HepG2 (cell line): Measurements from ENCODE around the gene MMP23B. TPM values are rescaled to one million over a fixed set of nuclear protein-coding genes. Genes with fewer than 3 reads are reported as not detected.

Experiments used
- ATAC-seq: fragments of 200-7000 bp; cut with Tn5 transposase; 3 replicates; pipeline ENCODE4 v1.9.1; 2020; ENCODE audit warnings: mild to moderate bottlenecking, moderate library complexity
- BruUV-seq: library from RNA; stranded (reverse); fragments of 400-500 nt; replicated peaks from 2 replicates; lab custom pipeline; 2021; lab: Mats Ljungman, UMichigan
- CTCF ChIA-PET: fragments of 300-600 bp; formaldehyde crosslinking; extraction: SDS; loops from one replicate; lab custom pipeline; 2021; ENCODE audit warnings: low total read pairs, inconsistent platforms, low intra/inter-chr PET ratio; lab: Yijun Ruan, JAX
- POLR2A ChIA-PET: fragments of 350-600 bp; sonication (Branson Sonifier 250); formaldehyde crosslinking; loops from one replicate; lab custom pipeline; 2020; ENCODE audit warnings: antibody characterized with exemption, inconsistent platforms; lab: Yijun Ruan, JAX
- DNase-seq: peaks from one replicate; pipeline ENCODE4 v3.0.0-alpha.2; 2015; ENCODE audit warnings: low spot score
- FAIRE-seq: peaks from 3 replicates; lab custom pipeline; 2011; peaks lifted over from hg19 to GRCh38; lab: Jason Lieb, UNC
- H2AFZ ChIP-seq: one replicate; pipeline ENCODE4 v1.6.1; 2011; ENCODE audit warnings: low read length, inconsistent platforms
- H3K27ac ChIP-seq: fragments of 300-600 bp; 3 replicates; pipeline ENCODE4 v1.8.0; 2011; ENCODE audit warnings: mixed run types, mild to moderate bottlenecking, mixed read lengths, low read length, inconsistent platforms; ENCODE audit not compliant: insufficient read depth; ENCODE audit errors: extremely low read length
- H3K27me3 ChIP-seq, 2 experiments: fragments of 200-600 bp in 1 of 2; 2 replicates in 1 of 2; 3 replicates in 1 of 2; pipeline versions ENCODE4 v1.6.0 to v1.8.0; 2011; ENCODE audit warnings: low read length in 2 of 2, mild to moderate bottlenecking in 2 of 2, moderate library complexity in 2 of 2, inconsistent platforms in 1 of 2; ENCODE audit not compliant: insufficient read depth in 2 of 2, control insufficient read depth in 1 of 2
- H3K36me3 ChIP-seq, 2 experiments: fragments of 200-600 bp in 1 of 2; replicated peaks in 1 of 2; 2 replicates in 1 of 2; 3 replicates in 1 of 2; pipeline versions ENCODE4 v1.5.1 to v1.8.0; 2011; ENCODE audit warnings: low read length in 2 of 2, inconsistent platforms in 1 of 2; ENCODE audit not compliant: insufficient read depth in 2 of 2, control insufficient read depth in 1 of 2
- H3K4me1 ChIP-seq: 2 replicates; pipeline ENCODE4 v1.5.1; 2012; ENCODE audit warnings: low read length, inconsistent platforms; ENCODE audit not compliant: insufficient read depth
- H3K4me2 ChIP-seq: 2 replicates; pipeline ENCODE4 v1.6.0; 2011; ENCODE audit warnings: low read depth, low read length, inconsistent platforms
- H3K4me3 ChIP-seq, 3 experiments: fragments of 200-600 bp in 1 of 3; sonication (generic), shearing (Covaris generic) in 1 of 3; replicated peaks in 1 of 3; 2 replicates each; pipeline ENCODE4 v1.5.1; 2011 to 2016; ENCODE audit warnings: low read length in 3 of 3, inconsistent platforms in 2 of 3, low read depth in 2 of 3, mild to moderate bottlenecking in 2 of 3, control low read depth in 1 of 3, mixed read lengths in 1 of 3; ENCODE audit not compliant: insufficient read depth in 1 of 3
- H3K79me2 ChIP-seq: one replicate; pipeline ENCODE4 v1.6.1; 2011; ENCODE audit warnings: low read length, inconsistent platforms; ENCODE audit not compliant: insufficient read depth
- H3K9ac ChIP-seq: 2 replicates; pipeline ENCODE4 v1.6.0; 2011; ENCODE audit warnings: mild to moderate bottlenecking, low read depth, low read length, inconsistent platforms; ENCODE audit not compliant: insufficient read depth
- H3K9me3 ChIP-seq: 2 replicates; pipeline ENCODE4 v1.5.1; 2012; ENCODE audit warnings: mild to moderate bottlenecking, low read length
- H4K20me1 ChIP-seq: 2 replicates; pipeline ENCODE4 v1.6.0; 2011; ENCODE audit warnings: inconsistent platforms, mild to moderate bottlenecking, low read length, moderate library complexity; ENCODE audit not compliant: insufficient read depth
- CAMTA2 ChIP-seq: sonication (generic); formaldehyde crosslinking; IDR thresholded peaks from 2 replicates; pipeline ENCODE4 v1.4.0; 2020; ENCODE audit warnings: mild to moderate bottlenecking, missing genetic modification reagents, borderline replicate concordance
- HNRNPUL1 ChIP-seq: fragments of 200-400 bp; formaldehyde crosslinking; IDR thresholded peaks from 2 replicates; pipeline ENCODE4 v1.6.1; 2017; ENCODE audit warnings: low read depth, mild to moderate bottlenecking, low read length, moderate library complexity
- NFKBIZ ChIP-seq: IDR thresholded peaks from 2 replicates; pipeline ENCODE4 v1.6.1; 2018; ENCODE audit warnings: missing genetic modification reagents, missing compliant biosample characterization
- PPARG ChIP-seq: conservative IDR thresholded peaks from 2 replicates; pipeline ENCODE4 v1.6.1; 2016; ENCODE audit warnings: missing biosample characterization, missing genetic modification reagents
- TBX3 ChIP-seq: fragments of 450-650 bp; IDR thresholded peaks from 2 replicates; pipeline ENCODE4 v1.6.1; 2017; ENCODE audit warnings: antibody characterized with exemption, mild to moderate bottlenecking, inconsistent platforms, borderline replicate concordance
- ZNF350 ChIP-seq: sonication (generic); formaldehyde crosslinking; IDR thresholded peaks from 2 replicates; pipeline ENCODE4 v1.4.0; 2020; ENCODE audit warnings: mild to moderate bottlenecking, low read depth, missing genetic modification reagents, borderline replicate concordance
- ZNF646 ChIP-seq: sonication (generic); formaldehyde crosslinking; IDR thresholded peaks from 2 replicates; pipeline ENCODE4 v1.9.0; 2021; ENCODE audit warnings: mild to moderate bottlenecking, missing genetic modification reagents
- ZNF75D ChIP-seq: sonication (generic); formaldehyde crosslinking; IDR thresholded peaks from 2 replicates; pipeline ENCODE4 v1.8.1; 2023; ENCODE audit warnings: missing genetic modification reagents, mild to moderate bottlenecking, borderline replicate concordance
- WGBS: methylation state at CpG from one replicate; pipeline ENCODE4 v1.1.6; 2017; ENCODE audit warnings: low lambda C conversion rate; 5-methylcytosine and 5-hydroxymethylcytosine counted together
- in situ Hi-C: cut with HindIII; loops from 2 replicates; pipeline ENCODE4 v1.10.0; 2017; ENCODE audit warnings: low pct_unique_long_range_greater_than_20kb; ENCODE audit not compliant: extremely low pct_ligation_motif_present
- intact Hi-C: fragments of 100-400 bp; cut with micrococcal nuclease; formaldehyde crosslinking; loops from one replicate; pipeline ENCODE4 v1.10.0; 2022; ENCODE audit not compliant: unreplicated experiment
- polyA plus RNA-seq, 8 experiments: library from polyadenylated mRNA; depleted of rRNA in 3 of 8; stranded (reverse) in 7 of 8; unstranded in 1 of 8; fragments of >200 nt; fragmentation: Illumina TruSeq in 4 of 8; extraction: Trizol in 4 of 8; gene quantifications; 2 replicates each; pipeline versions ENCODE4 v1.2.1 to v1.2.3, GENCODE V29; 2011 to 2016; ENCODE audit warnings: low read depth in 4 of 8, missing spikeins in 1 of 8, mixed read lengths in 1 of 8; ENCODE audit not compliant: insufficient read depth in 1 of 8
- total RNA-seq, 5 experiments: library from RNA; depleted of rRNA; stranded (reverse); fragments of >200 nt; fragmentation: Illumina TruSeq; extraction: Trizol; gene quantifications; 2 replicates each; pipeline ENCODE4 v1.2.3, GENCODE V29; 2016; ENCODE audit warnings: low read depth in 1 of 5
- TF ChIP-seq, protein P1 (sequence below): sonication (generic); formaldehyde crosslinking; IDR thresholded peaks from 2 replicates; pipeline ENCODE4 v1.4.0; 2020; ENCODE audit warnings: missing genetic modification reagents
- TF ChIP-seq, protein P2 (sequence below): fragments of 450-650 bp; IDR thresholded peaks from 2 replicates; pipeline ENCODE4 v1.6.1; 2016

The MMP23B gene
- total and polyA plus RNA-seq, 2 of the 13 experiments (the other 11 are each of a cell fraction or from before 2014, with no cell fraction given), result 0.61 to 0.75 TPM

DNA sequence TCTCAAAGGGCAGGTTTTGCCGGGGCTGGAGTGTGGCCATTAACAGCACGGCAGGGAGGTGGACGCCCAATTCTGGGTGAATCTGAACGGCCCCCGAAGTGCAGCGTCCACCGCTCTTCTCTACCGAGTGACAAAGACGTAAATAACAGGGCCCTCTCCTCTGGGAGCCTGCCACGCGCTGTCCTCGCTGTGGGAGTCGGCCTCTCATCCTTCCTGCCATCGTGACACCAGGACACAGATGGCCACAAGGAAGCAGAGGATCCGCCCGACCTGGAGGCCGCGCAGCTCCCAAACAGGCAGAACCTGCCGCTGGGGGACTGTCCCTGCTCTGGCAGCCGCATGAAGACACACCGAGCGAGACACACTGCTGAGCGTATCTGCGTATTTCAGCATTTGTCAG is 38.9 kb downstream of the MMP23B start (continued):
- TF ChIP-seq ZNF75D (no peak), CAMTA2 (CRISPR knock-in tag) (no peak), HNRNPUL1 (no peak)

- no peak overlapping the region for H3K9ac ChIP-seq
- H3K4me2 ChIP-seq, result no peak overlapping the region
- H3K79me2 ChIP-seq, result no peaks in the 10 kb centered on the region
- intact Hi-C loops, result no loop called here
- no TSS peak for BruUV-seq
- H3K4me3 ChIP-seq, result no peak overlapping the region
- H3K9me3 ChIP-seq, result no peaks in the 10 kb centered on the region
- 94% methylated on average over 23 of the region's 27 CpGs for WGBS
- no peak overlapping the region for H2AFZ ChIP-seq
- no peaks in the 10 kb centered on the region for H3K27me3 ChIP-seq
- no peaks in the 10 kb centered on the region for H4K20me1 ChIP-seq
- DNase-seq (no peak), FAIRE-seq (no peak), ATAC-seq (no peak; the same call in 2 of the 3 replicates)
- TF ChIP-seq, protein P1, sequence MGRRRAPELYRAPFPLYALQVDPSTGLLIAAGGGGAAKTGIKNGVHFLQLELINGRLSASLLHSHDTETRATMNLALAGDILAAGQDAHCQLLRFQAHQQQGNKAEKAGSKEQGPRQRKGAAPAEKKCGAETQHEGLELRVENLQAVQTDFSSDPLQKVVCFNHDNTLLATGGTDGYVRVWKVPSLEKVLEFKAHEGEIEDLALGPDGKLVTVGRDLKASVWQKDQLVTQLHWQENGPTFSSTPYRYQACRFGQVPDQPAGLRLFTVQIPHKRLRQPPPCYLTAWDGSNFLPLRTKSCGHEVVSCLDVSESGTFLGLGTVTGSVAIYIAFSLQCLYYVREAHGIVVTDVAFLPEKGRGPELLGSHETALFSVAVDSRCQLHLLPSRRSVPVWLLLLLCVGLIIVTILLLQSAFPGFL (CRISPR knock-in tag), result no peak
- no peak for TF ChIP-seq TBX3
- TF ChIP-seq, protein P2, sequence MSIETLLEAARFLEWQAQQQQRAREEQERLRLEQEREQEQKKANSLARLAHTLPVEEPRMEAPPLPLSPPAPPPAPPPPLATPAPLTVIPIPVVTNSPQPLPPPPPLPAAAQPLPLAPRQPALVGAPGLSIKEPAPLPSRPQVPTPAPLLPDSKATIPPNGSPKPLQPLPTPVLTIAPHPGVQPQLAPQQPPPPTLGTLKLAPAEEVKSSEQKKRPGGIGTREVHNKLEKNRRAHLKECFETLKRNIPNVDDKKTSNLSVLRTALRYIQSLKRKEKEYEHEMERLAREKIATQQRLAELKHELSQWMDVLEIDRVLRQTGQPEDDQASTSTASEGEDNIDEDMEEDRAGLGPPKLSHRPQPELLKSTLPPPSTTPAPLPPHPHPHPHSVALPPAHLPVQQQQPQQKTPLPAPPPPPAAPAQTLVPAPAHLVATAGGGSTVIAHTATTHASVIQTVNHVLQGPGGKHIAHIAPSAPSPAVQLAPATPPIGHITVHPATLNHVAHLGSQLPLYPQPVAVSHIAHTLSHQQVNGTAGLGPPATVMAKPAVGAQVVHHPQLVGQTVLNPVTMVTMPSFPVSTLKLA, result no peak
- TF ChIP-seq ZNF646 (CRISPR knock-in tag), result no peak
- TF ChIP-seq NFKBIZ (CRISPR knock-in tag), result no peak
- no peak for TF ChIP-seq PPARG (CRISPR knock-in tag)
- TF ChIP-seq ZNF350 (CRISPR knock-in tag), result no peak
- ChIA-PET CTCF (no interaction called here), POLR2A (no interaction called here)
- H3K27ac ChIP-seq, result no peak overlapping the region
- peaks cover 2 to 24% of the 10 kb centered on the region in 2 experiments; a peak in 2 of 5 replicates for H3K36me3 ChIP-seq
- H3K4me1 ChIP-seq, result no peaks in the 10 kb centered on the region
- in situ Hi-C loops, result no loop called here
Measured at GRCh38 chr1:1671365-1672119, 39.6 kb downstream of the MMP23B start.
